H1 (cell line): ENCODE measurements around the gene FRMD7. TPM values are rescaled to one million over a fixed set of nuclear protein-coding genes. Genes with fewer than 3 reads are reported as not detected.

Source experiments
- CTCF ChIA-PET: fragments of 300-600 bp; sonication (Branson Sonifier 250); formaldehyde crosslinking; loops from one replicate; lab custom pipeline; 2021; ENCODE audit not compliant: partially characterized antibody; lab: Charles Lee
- POLR2A ChIA-PET: fragments of 300-600 bp; sonication (Branson Sonifier 250); formaldehyde crosslinking; loops from one replicate; lab custom pipeline; 2021; ENCODE audit warnings: inconsistent platforms; ENCODE audit not compliant: partially characterized antibody; lab: Charles Lee
- DNase-seq, 2 experiments: peaks; one replicate each; pipeline versions ENCODE4 v3.0.0 to v3.0.0-alpha.2; 2010 to 2022; ENCODE audit warnings: low spot score in 2 of 2, low read depth in 1 of 2, mixed read lengths in 1 of 2
- FAIRE-seq: peaks from 2 replicates; lab custom pipeline; 2011; peaks lifted over from hg19 to GRCh38; lab: Jason Lieb, UNC
- H2AFZ ChIP-seq: 2 replicates; pipeline ENCODE4 v1.8.1; 2012; ENCODE audit warnings: low read length, inconsistent platforms
- H2AK5ac ChIP-seq: 2 replicates; pipeline ENCODE4 v1.6.1; 2013; ENCODE audit warnings: low read depth, low read length
- H2BK120ac ChIP-seq: replicated peaks from 2 replicates; pipeline ENCODE3; 2013; ENCODE audit warnings: low read depth, low read length, inconsistent platforms
- H2BK12ac ChIP-seq: 2 replicates; pipeline ENCODE4 v1.6.1; 2013; ENCODE audit warnings: low read depth, low read length
- H2BK15ac ChIP-seq: 2 replicates; pipeline ENCODE4 v1.6.1; 2013; ENCODE audit warnings: low read length
- H2BK20ac ChIP-seq: 2 replicates; pipeline ENCODE4 v1.6.1; 2013; ENCODE audit warnings: low read length
- H2BK5ac ChIP-seq: 2 replicates; pipeline ENCODE4 v1.6.1; 2013; ENCODE audit warnings: low read depth, low read length
- H3K14ac ChIP-seq: 2 replicates; pipeline ENCODE4 v1.6.1; 2013; ENCODE audit warnings: inconsistent platforms; ENCODE audit not compliant: insufficient read length
- H3K18ac ChIP-seq: 2 replicates; pipeline ENCODE4 v1.6.1; 2013; ENCODE audit warnings: low read length; ENCODE audit errors: extremely low read depth
- H3K23ac ChIP-seq: 2 replicates; pipeline ENCODE4 v1.6.1; 2013; ENCODE audit warnings: inconsistent platforms; ENCODE audit not compliant: insufficient read length
- H3K23me2 ChIP-seq: 2 replicates; pipeline ENCODE4 v1.6.1; 2013; ENCODE audit warnings: low read depth, low read length
- H3K27ac ChIP-seq: 2 replicates; pipeline ENCODE4 v1.6.1; 2011; ENCODE audit warnings: low read depth, low read length, inconsistent platforms
- H3K27me3 ChIP-seq, 4 experiments: replicated peaks in 1 of 4; 1 replicate in 1 of 4; 2 replicates in 3 of 4; pipeline versions ENCODE4 v1.6.1 to v1.8.1; 2011 to 2013; ENCODE audit warnings: low read length in 3 of 4, mild to moderate bottlenecking in 3 of 4, inconsistent platforms in 2 of 4, mixed read lengths in 2 of 4, moderate library complexity in 1 of 4; ENCODE audit not compliant: control insufficient read depth in 3 of 4, insufficient read depth in 3 of 4; ENCODE audit errors: extremely low read depth in 1 of 4
- H3K36me3 ChIP-seq, 4 experiments: 2 replicates each; pipeline versions ENCODE4 v1.6.1 to v1.8.1; 2011 to 2013; ENCODE audit warnings: mild to moderate bottlenecking in 4 of 4, low read length in 3 of 4, moderate library complexity in 2 of 4, control low read depth in 1 of 4, inconsistent platforms in 1 of 4; ENCODE audit not compliant: insufficient read depth in 4 of 4, control insufficient read depth in 2 of 4
- H3K4ac ChIP-seq: replicated peaks from 2 replicates; pipeline ENCODE3; 2013; ENCODE audit warnings: low read length, low read depth, mixed read lengths, inconsistent platforms; ENCODE audit not compliant: insufficient read length
- H3K4me1 ChIP-seq, 4 experiments: replicated peaks in 1 of 4; 1 replicate in 1 of 4; 2 replicates in 3 of 4; pipeline versions ENCODE4 v1.6.1 to v1.8.1; 2011 to 2013; ENCODE audit warnings: low read length in 3 of 4, inconsistent platforms in 2 of 4, mixed read lengths in 1 of 4; ENCODE audit not compliant: insufficient read depth in 4 of 4, control insufficient read depth in 3 of 4
- H3K4me2 ChIP-seq, 2 experiments: 2 replicates each; pipeline versions ENCODE4 v1.6.1 to v1.8.1; 2011 to 2013; ENCODE audit warnings: low read depth in 2 of 2, low read length in 2 of 2, control low read depth in 1 of 2, inconsistent platforms in 1 of 2, mild to moderate bottlenecking in 1 of 2; ENCODE audit not compliant: insufficient read depth in 1 of 2
- H3K4me3 ChIP-seq, 4 experiments: fragments of 200-600, 300-600 bp in 1 of 4; sonication (generic), shearing (Covaris generic), sonication (Bioruptor Twin) in 1 of 4; 2 replicates each; pipeline versions ENCODE4 v1.5.1 to v1.8.1; 2011 to 2016; ENCODE audit warnings: low read length in 4 of 4, low read depth in 3 of 4, control low read depth in 2 of 4, inconsistent platforms in 2 of 4, mild to moderate bottlenecking in 2 of 4, mixed read lengths in 1 of 4, moderate library complexity in 1 of 4; ENCODE audit not compliant: insufficient read depth in 2 of 4; ENCODE audit errors: extremely low read depth in 1 of 4
- H3K56ac ChIP-seq: replicated peaks from 2 replicates; pipeline ENCODE3; 2013; ENCODE audit warnings: low read depth, mild to moderate bottlenecking, mixed read lengths, low read length, inconsistent platforms; ENCODE audit not compliant: insufficient read length
- H3K79me1 ChIP-seq: 2 replicates; pipeline ENCODE4 v1.6.1; 2013; ENCODE audit warnings: low read depth, low read length, control low read depth
- H3K79me2 ChIP-seq, 2 experiments: 2 replicates each; pipeline versions ENCODE4 v1.6.1 to v1.8.1; 2012 to 2013; ENCODE audit warnings: low read length in 2 of 2, mild to moderate bottlenecking in 2 of 2, inconsistent platforms in 1 of 2; ENCODE audit not compliant: insufficient read depth in 2 of 2, control insufficient read depth in 1 of 2
- H3K9ac ChIP-seq, 4 experiments: replicated peaks in 1 of 4; 1 replicate in 1 of 4; 2 replicates in 3 of 4; pipeline versions ENCODE4 v1.6.1 to v1.8.1; 2011 to 2013; ENCODE audit warnings: low read depth in 3 of 4, low read length in 3 of 4, control low read depth in 2 of 4, mild to moderate bottlenecking in 2 of 4, moderate library complexity in 2 of 4, inconsistent platforms in 1 of 4; ENCODE audit errors: extremely low read depth in 1 of 4
- H3K9me3 ChIP-seq, 2 experiments: 2 replicates each; pipeline versions ENCODE4 v1.6.1 to v1.8.1; 2012 to 2013; ENCODE audit warnings: mild to moderate bottlenecking in 2 of 2, moderate library complexity in 2 of 2, control low read depth in 1 of 2, inconsistent platforms in 1 of 2, low read depth in 1 of 2, low read length in 1 of 2, mixed read lengths in 1 of 2; ENCODE audit not compliant: insufficient read depth in 2 of 2
- H4K20me1 ChIP-seq, 2 experiments: replicated peaks in 1 of 2; 2 replicates each; pipeline versions ENCODE3 to v1.8.1; 2011 to 2013; ENCODE audit warnings: inconsistent platforms in 2 of 2, low read length in 2 of 2, mild to moderate bottlenecking in 1 of 2; ENCODE audit not compliant: insufficient read depth in 2 of 2, control insufficient read depth in 1 of 2
- H4K5ac ChIP-seq: 2 replicates; pipeline ENCODE4 v1.6.1; 2013; ENCODE audit warnings: low read length, low read depth, mixed read lengths, inconsistent platforms; ENCODE audit not compliant: insufficient read length
- H4K8ac ChIP-seq: 2 replicates; pipeline ENCODE4 v1.8.0; 2013; ENCODE audit warnings: mild to moderate bottlenecking, moderate library complexity, low read length, inconsistent platforms; ENCODE audit not compliant: insufficient read depth; ENCODE audit errors: extremely low read depth
- H4K91ac ChIP-seq: replicated peaks from 2 replicates; pipeline ENCODE3; 2013; ENCODE audit warnings: low read length, mixed read lengths, inconsistent platforms; ENCODE audit not compliant: insufficient read length
- CEBPB ChIP-seq: IDR thresholded peaks from 2 replicates; pipeline ENCODE4 v1.6.1; 2012; ENCODE audit warnings: low read depth, low read length
- EZH2 ChIP-seq: fragments of 200-600 bp; sonication (generic); IDR thresholded peaks from 2 replicates; pipeline ENCODE4 v1.7.1; 2012; ENCODE audit warnings: low read depth, mild to moderate bottlenecking, moderate library complexity, low read length, inconsistent platforms; ENCODE audit not compliant: severe bottlenecking
- JUN ChIP-seq: IDR thresholded peaks from 2 replicates; pipeline ENCODE4 v1.6.1; 2011; ENCODE audit warnings: low read depth, mild to moderate bottlenecking, improper control_type of control experiment, low read length
- SAP30 ChIP-seq: fragments of 300-600 bp; sonication (generic); IDR thresholded peaks from 2 replicates; pipeline ENCODE4 v1.7.1; 2012; ENCODE audit warnings: low read length, moderate library complexity, mild to moderate bottlenecking, inconsistent platforms; ENCODE audit not compliant: insufficient read depth, insufficient replicate concordance
- TBP ChIP-seq: IDR thresholded peaks from 2 replicates; pipeline ENCODE4 v1.6.1; 2011; ENCODE audit warnings: low read depth, low read length, improper control_type of control experiment
- ZNF274 ChIP-seq: IDR thresholded peaks from 2 replicates; pipeline ENCODE4 v1.7.0; 2012; ENCODE audit warnings: low read length, borderline replicate concordance; ENCODE audit errors: extremely low read depth
- WGBS, 2 experiments: shearing (Covaris generic) in 1 of 2; methylation state at CpG; one replicate each; pipeline versions ENCODE4 v1.1.6 to v1.1.7; 2013 to 2015; ENCODE audit warnings: low lambda C conversion rate in 2 of 2, mixed read lengths in 2 of 2, inconsistent platforms in 1 of 2, low coverage in 1 of 2, missing lambda C conversion rate in 1 of 2; ENCODE audit not compliant: insufficient replicate concordance in 2 of 2, insufficient coverage in 1 of 2, insufficient read length in 1 of 2; ENCODE audit errors: extremely low coverage in 1 of 2, missing lambda C conversion rate in 1 of 2; 5-methylcytosine and 5-hydroxymethylcytosine counted together
- polyA plus RNA-seq, 7 experiments: library from polyadenylated mRNA; depleted of rRNA in 3 of 7; stranded (reverse) in 5 of 7; unstranded in 2 of 7; fragments of >200 nt in 5 of 7; fragments of 200-250 nt in 2 of 7; gene quantifications; 1 replicate in 5 of 7; 2 replicates in 1 of 7; 4 replicates in 1 of 7; pipeline versions ENCODE4 v1.2.1 to v1.2.3, GENCODE V29; 2011 to 2013; ENCODE audit warnings: missing spikeins in 2 of 7, mixed read lengths in 2 of 7
- total RNA-seq: library from RNA; stranded (reverse); fragmentation: NEBNext Ultra II Directional; extraction: Animal tissue kit (Norgen Biotek cat#: 25700); gene quantifications from 2 replicates; pipeline ENCODE4 v1.2.1, GENCODE V29; 2021

FRMD7 gene
- total and polyA plus RNA-seq, 2 of the 8 experiments (the other 6 are each of a cell fraction or from before 2014, with no cell fraction given) = not detected

DNA sequence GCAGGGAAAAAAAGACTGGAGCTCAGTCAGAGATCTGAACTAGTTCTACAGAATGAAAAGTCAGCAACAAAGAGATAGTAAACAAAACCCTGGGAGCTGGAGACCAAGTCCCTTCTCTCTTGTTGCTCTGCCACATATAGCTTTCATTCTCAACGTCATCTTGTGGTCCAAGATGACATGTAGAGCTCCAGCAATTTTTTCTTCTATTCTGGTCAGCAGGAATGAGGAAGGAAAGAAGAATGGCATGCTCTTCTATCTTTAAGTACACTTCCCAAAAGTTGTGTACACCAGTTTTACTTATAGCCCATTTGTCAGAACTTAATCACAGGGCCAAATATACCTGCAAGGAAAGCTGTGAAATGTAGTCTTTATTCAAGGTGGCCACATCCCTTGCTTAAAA, 45.8 kb upstream of the FRMD7 start:
- WGBS, 2 experiments = 60% methylated on average over 1 of the region's 1 CpG; no CpG with 5 or more reads in 1 of the 2 experiments
- H2BK12ac ChIP-seq = no peak overlapping the region
- H2BK20ac ChIP-seq = no peak overlapping the region
- no peaks in the 10 kb centered on the region for H3K79me2 ChIP-seq
- no peaks in the 10 kb centered on the region for H3K36me3 ChIP-seq
- FAIRE-seq (no peak), DNase-seq (no peak)
- CTCF ChIA-PET = no interaction called here
- H3K4me1 ChIP-seq = peaks cover 0 to 4% (median 0%) of the 10 kb centered on the region in 4 experiments; a peak in 1 of 7 replicates
- no peaks in the 10 kb centered on the region for H4K20me1 ChIP-seq
- H2BK15ac ChIP-seq = no peak overlapping the region
- no peak overlapping the region for H3K4ac ChIP-seq
- H3K4me3 ChIP-seq = no peak overlapping the region
- no peak overlapping the region for H3K9ac ChIP-seq
- POLR2A ChIA-PET = interaction anchor here (0.6 kb wide), 1 partner anchor 9 kb away, joined by 4 read pairs; no protein-coding TSS in a partner anchor
- H3K27ac ChIP-seq = no peak overlapping the region
- H3K23ac ChIP-seq = no peak overlapping the region
- no peak overlapping the region for H4K5ac ChIP-seq
- H3K23me2 ChIP-seq = no peaks in the 10 kb centered on the region
- no peak overlapping the region for H2BK5ac ChIP-seq
- TF ChIP-seq ZNF274 (no peak), SAP30 (no peak), JUN (no peak), CEBPB (no peak), TBP (no peak), EZH2 (no peak)
- H3K14ac ChIP-seq = no peak overlapping the region
- no peak overlapping the region for H3K4me2 ChIP-seq
- no peak overlapping the region for H2AFZ ChIP-seq
- H4K8ac ChIP-seq = no peak overlapping the region
- no peaks in the 10 kb centered on the region for H3K79me1 ChIP-seq
- H2AK5ac ChIP-seq = no peak overlapping the region
- H4K91ac ChIP-seq = no peak overlapping the region
- no peak overlapping the region for H3K18ac ChIP-seq
- no peak overlapping the region for H3K56ac ChIP-seq
- H2BK120ac ChIP-seq = no peak overlapping the region
- no peaks in the 10 kb centered on the region for H3K27me3 ChIP-seq
- no peaks in the 10 kb centered on the region for H3K9me3 ChIP-seq
